Nephron (organoid): ENCODE measurements around the gene SEPTIN12.

Source experiments
- H3K27ac Mint-ChIP-seq, 3 experiments: 2 replicates each; pipeline ENCODE4 v1.8.0; 2020; ENCODE audit warnings: mixed read lengths in 3 of 3, mild to moderate bottlenecking in 2 of 3, moderate library complexity in 1 of 3
- H3K27me3 Mint-ChIP-seq: 2 replicates; pipeline ENCODE4 v1.8.0; 2021; ENCODE audit warnings: low read depth, mild to moderate bottlenecking, moderate library complexity, mixed read lengths
- H3K36me3 Mint-ChIP-seq: 2 replicates; pipeline ENCODE4 v1.8.0; 2020; ENCODE audit warnings: low read depth, mixed read lengths
- H3K4me1 Mint-ChIP-seq: 2 replicates; pipeline ENCODE4 v1.8.0; 2020; ENCODE audit warnings: mixed read lengths
- H3K4me3 Mint-ChIP-seq, 3 experiments: 2 replicates each; pipeline ENCODE4 v1.8.0; 2020; ENCODE audit warnings: mild to moderate bottlenecking in 3 of 3, mixed read lengths in 3 of 3, moderate library complexity in 2 of 3
- H3K9me3 Mint-ChIP-seq: 2 replicates; pipeline ENCODE4 v1.8.0; 2020; ENCODE audit warnings: mixed read lengths
- CTCF ChIP-seq, 3 experiments: fragments of 200-600 bp; sonication (generic); IDR thresholded peaks; one replicate each; pipeline ENCODE4 v1.5.0; 2021; ENCODE audit warnings: antibody characterized with exemption in 3 of 3; ENCODE audit not compliant: unreplicated experiment in 3 of 3

The SEPTIN12 gene

GRCh38 chr16:4767872-4768548 is 20.1 kb downstream of the SEPTIN12 start:
- H3K9me3 Mint-ChIP-seq = no peaks in the 10 kb centered on the region
- peak overlapping the region; percentile 89 to 91 (median 89) for H3K4me3 Mint-ChIP-seq
- peak overlapping the region; percentile 73 to 91 (median 87) for H3K27ac Mint-ChIP-seq
- no peaks in the 10 kb centered on the region for H3K27me3 Mint-ChIP-seq
- H3K4me1 Mint-ChIP-seq = peaks cover 19% of the 10 kb centered on the region
- no peak for TF ChIP-seq CTCF (IDR thresholded peaks at IDR 0.05; ENCODE audit: unreplicated experiment in 3 of 3)
- H3K36me3 Mint-ChIP-seq = peaks cover 6% of the 10 kb centered on the region

GRCh38 chr16:4766875-4767628 is 21.1 kb downstream of the SEPTIN12 start, which contains the start of gene ZNF500:
Gene ZNF500, minus strand, starts transcription at chr16:4767162. Its CDS starts 1,184 bp downstream, at chr16:4765978.
- no peaks in the 10 kb centered on the region for H3K27me3 Mint-ChIP-seq
- peaks cover 19% of the 10 kb centered on the region for H3K4me1 Mint-ChIP-seq
- peak within 1 kb of the TSS; percentile 81 to 95 (median 91) for H3K27ac Mint-ChIP-seq
- peaks cover 14% of the 10 kb centered on the region for H3K36me3 Mint-ChIP-seq
- H3K9me3 Mint-ChIP-seq = no peaks in the 10 kb centered on the region
- no peak for TF ChIP-seq CTCF (IDR thresholded peaks at IDR 0.05; ENCODE audit: unreplicated experiment in 3 of 3)
- H3K4me3 Mint-ChIP-seq = peak within 1 kb of the TSS; percentile 89 to 91 (median 91)

DNA sequence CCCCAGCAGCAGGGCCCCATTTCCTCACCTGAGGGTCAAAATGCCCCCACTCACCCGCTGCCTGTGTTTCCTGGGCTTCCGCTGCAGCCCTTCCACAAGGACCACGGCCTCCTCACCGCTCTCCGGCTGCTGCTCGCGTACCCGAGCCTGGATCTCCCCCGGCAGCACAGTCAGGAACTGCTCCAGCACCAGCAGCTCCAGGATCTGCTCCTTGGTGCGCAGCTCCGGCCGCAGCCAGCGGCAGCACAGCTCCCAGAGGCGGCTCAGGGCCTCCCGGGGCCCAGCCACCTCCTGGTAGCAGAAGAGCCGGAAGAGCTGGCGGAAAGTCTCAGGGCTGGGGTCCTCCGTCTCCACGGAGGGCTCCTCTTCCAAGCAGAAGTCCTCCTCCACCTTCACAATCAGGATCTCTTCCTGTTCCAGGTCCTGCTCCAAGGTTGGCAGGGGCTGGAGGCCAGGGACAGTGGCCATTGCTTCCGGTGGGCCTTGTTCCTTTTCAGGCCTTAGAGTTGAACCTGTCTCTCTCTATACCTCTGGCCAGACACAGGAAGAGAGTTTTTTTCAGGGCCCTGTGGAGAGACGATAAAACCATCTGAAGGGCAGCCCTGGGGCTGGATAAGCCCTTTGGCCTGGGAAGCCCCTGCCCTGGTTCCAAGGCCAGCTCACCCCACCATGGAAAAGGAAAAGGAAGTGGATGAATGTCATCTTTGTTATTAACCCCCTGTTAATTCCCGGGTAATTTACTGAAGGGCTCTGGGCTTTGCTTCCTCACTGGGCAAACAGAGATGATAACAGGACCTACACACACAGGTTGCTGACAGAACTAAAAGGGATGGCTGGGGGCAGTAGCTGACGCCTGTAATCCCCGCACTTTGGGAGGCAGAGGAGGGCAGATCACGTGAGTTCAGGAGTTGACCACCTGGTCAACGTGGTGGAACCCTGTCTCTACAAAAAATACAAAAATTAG is 22.4 kb downstream of the SEPTIN12 start:
- Mint-ChIP-seq H3K9me3 (no peaks in the 10 kb centered on the region), H3K36me3 (peaks cover 20% of the 10 kb centered on the region), H3K27me3 (no peaks in the 10 kb centered on the region), H3K4me1 (peaks cover 19% of the 10 kb centered on the region), H3K27ac (peak overlapping the region in 2 of 3 experiments; percentile 70 to 77), H3K4me3 (peak overlapping the region; percentile 86 to 91 (median 87))
- no peak for TF ChIP-seq CTCF (IDR thresholded peaks at IDR 0.05; ENCODE audit: unreplicated experiment in 3 of 3)

DNA sequence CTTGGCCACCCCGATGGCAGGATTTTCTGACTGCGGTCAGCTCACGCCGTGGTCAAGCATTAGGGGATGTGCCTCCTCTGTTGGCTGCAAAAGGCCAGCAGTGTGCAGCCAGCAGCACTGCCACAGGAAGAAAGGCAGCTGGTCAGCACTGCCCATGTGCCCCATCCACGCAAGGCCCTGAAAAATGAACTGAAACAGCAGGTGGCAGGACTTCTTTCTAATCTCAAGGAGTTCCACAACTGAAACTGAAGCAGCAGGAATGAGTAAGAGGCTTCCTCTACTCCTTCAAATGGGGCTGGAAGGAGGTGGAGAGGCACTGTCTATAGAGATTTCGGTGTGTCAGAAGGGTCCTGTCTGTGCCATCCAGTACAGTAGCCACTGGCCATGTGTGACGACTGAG is 24.4 kb downstream of the SEPTIN12 start:
- Mint-ChIP-seq H3K4me3 (peak overlapping the region; percentile 50 to 70 (median 53)), H3K27me3 (no peaks in the 10 kb centered on the region), H3K27ac (no peak overlapping the region), H3K36me3 (peaks cover 37% of the 10 kb centered on the region), H3K4me1 (peaks cover 19% of the 10 kb centered on the region), H3K9me3 (no peaks in the 10 kb centered on the region)
- TF ChIP-seq CTCF (IDR thresholded peaks at IDR 0.05; ENCODE audit: unreplicated experiment in 3 of 3) = no peak

DNA sequence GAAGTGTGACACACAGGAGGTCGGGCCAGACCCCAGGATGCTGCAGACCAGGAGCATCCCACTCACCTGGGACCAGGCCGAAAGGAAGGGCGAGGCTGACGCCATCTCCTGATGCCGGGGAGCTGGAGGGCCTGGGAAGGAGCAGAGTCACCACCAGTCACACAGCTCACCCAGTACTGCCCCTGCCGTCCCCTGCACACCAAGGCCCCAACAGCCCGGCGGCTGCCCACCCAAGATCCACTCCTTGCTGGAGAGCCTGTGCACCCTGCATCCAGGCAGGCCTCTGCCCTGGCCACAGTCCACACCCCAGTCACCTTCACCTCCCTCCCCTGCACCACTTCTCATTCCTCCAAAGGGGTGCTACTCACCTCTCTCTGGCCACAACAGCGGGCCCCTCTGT is 25.9 kb downstream of the SEPTIN12 start:
- H3K27me3 Mint-ChIP-seq = no peaks in the 10 kb centered on the region
- H3K9me3 Mint-ChIP-seq = no peaks in the 10 kb centered on the region
- peaks cover 49% of the 10 kb centered on the region for H3K36me3 Mint-ChIP-seq
- TF ChIP-seq CTCF (IDR thresholded peaks at IDR 0.05; ENCODE audit: unreplicated experiment in 3 of 3) = no peak
- H3K27ac Mint-ChIP-seq = no peak overlapping the region
- H3K4me1 Mint-ChIP-seq = peaks cover 10% of the 10 kb centered on the region
- no peak overlapping the region for H3K4me3 Mint-ChIP-seq
